HEK293T (cell line): ENCODE data around the gene ACIN1.

Experiments
- ARNT ChIP-seq: fragments of 450-650 bp; IDR thresholded peaks from 2 replicates; pipeline ENCODE4 v1.6.1; 2017; ENCODE audit warnings: mild to moderate bottlenecking
- BHLHE40 ChIP-seq: fragments of 450-650 bp; IDR thresholded peaks from 2 replicates; pipeline ENCODE4 v1.6.1; 2016; ENCODE audit warnings: mild to moderate bottlenecking, moderate library complexity, borderline replicate concordance
- CTBP1 ChIP-seq: fragments of 450-650 bp; IDR thresholded peaks from 2 replicates; pipeline ENCODE4 v1.6.1; 2016; ENCODE audit warnings: borderline replicate concordance
- ELF4 ChIP-seq: fragments of 450-650 bp; IDR thresholded peaks from 2 replicates; pipeline ENCODE4 v1.6.1; 2017; ENCODE audit warnings: antibody characterized with exemption
- FOXA1 ChIP-seq: fragments of 450-650 bp; IDR thresholded peaks from 2 replicates; pipeline ENCODE4 v1.6.1; 2016; ENCODE audit warnings: mild to moderate bottlenecking
- FOXK2 ChIP-seq: fragments of 450-650 bp; IDR thresholded peaks from 2 replicates; pipeline ENCODE4 v1.6.1; 2016; ENCODE audit warnings: mild to moderate bottlenecking
- FOXM1 ChIP-seq: fragments of 450-650 bp; IDR thresholded peaks from 2 replicates; pipeline ENCODE4 v1.6.1; 2017; ENCODE audit warnings: mild to moderate bottlenecking, borderline replicate concordance
- HDGF ChIP-seq: fragments of 450-650 bp; IDR thresholded peaks from 2 replicates; pipeline ENCODE4 v1.6.1; 2017; ENCODE audit warnings: antibody characterized with exemption, borderline replicate concordance
- L3MBTL2 ChIP-seq: fragments of 450-650 bp; conservative IDR thresholded peaks from 2 replicates; pipeline ENCODE4 v1.6.1; 2016; ENCODE audit warnings: mild to moderate bottlenecking
- NFRKB ChIP-seq: fragments of 450-650 bp; IDR thresholded peaks from 2 replicates; pipeline ENCODE4 v1.6.1; 2016; ENCODE audit warnings: mild to moderate bottlenecking, moderate library complexity
- PKNOX1 ChIP-seq: fragments of 450-650 bp; IDR thresholded peaks from 2 replicates; pipeline ENCODE4 v1.6.1; 2016
- SP1 ChIP-seq: fragments of 450-650 bp; IDR thresholded peaks from 2 replicates; pipeline ENCODE4 v1.6.1; 2017
- SUZ12 ChIP-seq: fragments of 450-650 bp; IDR thresholded peaks from 2 replicates; pipeline ENCODE4 v1.6.1; 2016; ENCODE audit warnings: mild to moderate bottlenecking
- ZNF384 ChIP-seq: fragments of 450-650 bp; IDR thresholded peaks from 2 replicates; pipeline ENCODE4 v1.6.1; 2016

GRCh38 chr14:23028799-23029198, 66.1 kb downstream of the ACIN1 start:
- TF ChIP-seq SP1 (no peak), SUZ12 (no peak), NFRKB (no peak), FOXM1 (no peak), ELF4 (no peak), ZNF384 (no peak), BHLHE40 (no peak), PKNOX1 (no peak), ARNT (no peak), L3MBTL2 (no peak), FOXA1 (no peak), HDGF (no peak), FOXK2 (no peak), CTBP1 (no peak)
